OCI-LY7 (cell line): ENCODE results near the gene RBL2. TPM values are rescaled to one million over a fixed set of nuclear protein-coding genes. Genes with fewer than 3 reads are reported as not detected.
A peak's percentile ranks its signal among the peaks of the same experiment; 100 is the strongest.

Source experiments
- BruUV-seq: library from RNA; stranded (reverse); fragments of 400-500 nt; replicated peaks from 2 replicates; lab custom pipeline; 2021; lab: Mats Ljungman, UMichigan
- CTCF ChIA-PET: fragments of 300-600 bp; sonication (Branson Sonifier 250); formaldehyde crosslinking; loops from one replicate; lab custom pipeline; 2022; ENCODE audit warnings: antibody characterized with exemption; ENCODE audit not compliant: unreplicated experiment; lab: Charles Lee
- POLR2A ChIA-PET: fragments of 300-600 bp; sonication (Branson Sonifier 250); formaldehyde crosslinking; loops from one replicate; lab custom pipeline; 2022; ENCODE audit warnings: antibody characterized with exemption; lab: Charles Lee
- DNase-seq: peaks from one replicate; pipeline ENCODE4 v3.0.0-alpha.2; 2015; ENCODE audit warnings: low spot score
- H2AFZ ChIP-seq: fragments of 200-600 bp; sonication (generic), shearing (Covaris generic); 2 replicates; pipeline ENCODE4 v1.6.1; 2014; ENCODE audit warnings: mild to moderate bottlenecking, antibody characterized with exemption, low read length, moderate library complexity
- H3K27ac ChIP-seq: fragments of 200-600 bp; sonication (generic); 2 replicates; pipeline ENCODE4 v1.5.1; 2014; ENCODE audit warnings: mixed run types, low read depth, mild to moderate bottlenecking, moderate library complexity, low read length, inconsistent platforms; ENCODE audit not compliant: poor library complexity, severe bottlenecking
- H3K36me3 ChIP-seq: fragments of 200-600 bp; sonication (generic); 2 replicates; pipeline ENCODE4 v1.6.1; 2014; ENCODE audit warnings: mild to moderate bottlenecking, antibody characterized with exemption, low read length, moderate library complexity, mixed read lengths; ENCODE audit not compliant: insufficient read depth
- H3K4me1 ChIP-seq: fragments of 200-600 bp; sonication (generic); 2 replicates; pipeline ENCODE4 v1.5.1; 2014; ENCODE audit warnings: mild to moderate bottlenecking, low read length; ENCODE audit not compliant: insufficient read depth, poor library complexity, severe bottlenecking
- H3K4me2 ChIP-seq: fragments of 200-600 bp; sonication (generic); 2 replicates; pipeline ENCODE4 v1.6.1; 2014; ENCODE audit warnings: mild to moderate bottlenecking, low read length
- H3K4me3 ChIP-seq: fragments of 200-600 bp; sonication (generic); 2 replicates; pipeline ENCODE4 v1.5.1; 2014; ENCODE audit warnings: mild to moderate bottlenecking, low read depth, low read length; ENCODE audit not compliant: poor library complexity, severe bottlenecking
- H3K79me2 ChIP-seq: fragments of 200-600 bp; sonication (generic); 2 replicates; pipeline ENCODE4 v1.6.1; 2016; ENCODE audit warnings: low read depth, mild to moderate bottlenecking, low read length, moderate library complexity, mixed read lengths; ENCODE audit not compliant: insufficient read depth
- H3K9me2 ChIP-seq: fragments of 200-600 bp; sonication (generic); 2 replicates; pipeline ENCODE4 v1.6.1; 2016; ENCODE audit warnings: mild to moderate bottlenecking, low read length, mixed read lengths; ENCODE audit not compliant: insufficient read depth
- H3K9me3 ChIP-seq: fragments of 200-600 bp; sonication (generic); 2 replicates; pipeline ENCODE4 v1.6.1; 2014; ENCODE audit warnings: mild to moderate bottlenecking, mixed run types, low read length, mixed read lengths
- H4K20me1 ChIP-seq: fragments of 200-600 bp; sonication (generic); 2 replicates; pipeline ENCODE4 v1.6.1; 2014; ENCODE audit warnings: mild to moderate bottlenecking, antibody characterized with exemption, low read length, moderate library complexity, mixed read lengths; ENCODE audit not compliant: insufficient read depth
- CTCF ChIP-seq: fragments of 200-600 bp; sonication (generic); conservative IDR thresholded peaks from 2 replicates; pipeline ENCODE4 v1.5.1; 2014; ENCODE audit warnings: mild to moderate bottlenecking, antibody characterized with exemption, low read length, moderate library complexity, mixed read lengths
- EZH2phosphoT487 ChIP-seq: fragments of 200-600 bp; sonication (generic); IDR thresholded peaks from 2 replicates; pipeline ENCODE4 v1.6.1; 2018; ENCODE audit warnings: low read depth, borderline replicate concordance, mild to moderate bottlenecking, mixed run types, antibody characterized with exemption, low read length, moderate library complexity, mixed read lengths
- intact Hi-C: fragments of 100-400 bp; cut with micrococcal nuclease; formaldehyde crosslinking; loops from one replicate; pipeline ENCODE4 v1.10.0; 2022; ENCODE audit not compliant: unreplicated experiment
- total RNA-seq, 2 experiments: library from RNA; depleted of rRNA in 1 of 2; stranded (reverse); fragments of >200 nt in 1 of 2; shearing (Covaris generic) in 1 of 2; gene quantifications; 2 replicates each; pipeline ENCODE4 v1.2.3, GENCODE V29; 2014 to 2022

RBL2 gene
- total RNA-seq, 2 experiments from 2014 or later, result 51.1 to 69.0 TPM

- Histone ChIP-seq H3K79me2 (no peaks in the 10 kb centered on the region), H2AFZ (peak within 1 kb of the TSS; percentile 75), H3K36me3 (peaks cover 3% of the 10 kb centered on the region; the same call in 1 of the 2 replicates), H4K20me1 (no peaks in the 10 kb centered on the region), H3K27ac (peak within 1 kb of the TSS; percentile 49), H3K9me3 (no peaks in the 10 kb centered on the region), H3K4me3 (peak within 1 kb of the TSS; percentile 82), H3K4me2 (peak within 1 kb of the TSS; percentile 96), H3K9me2 (no peaks in the 10 kb centered on the region), H3K4me1 (peaks cover 23% of the 10 kb centered on the region)
- BruUV-seq, result no TSS peak
- CTCF ChIA-PET, result interaction anchor here (0.6 kb wide), 1 partner anchor 590 kb away, joined by 3 read pairs; no protein-coding TSS in a partner anchor
- no peak for TF ChIP-seq EZH2phosphoT487
- TF ChIP-seq CTCF, result no peak
- POLR2A ChIA-PET, result interaction anchor here (0.6 to 2.2 kb wide), 5 partner anchors 8 to 446 kb away, joined by 3 to 9 read pairs (median 5); partner anchors contain the start of gene RBL2
- intact Hi-C loops, result loop anchor here (1.0 to 5.0 kb wide), 4 partner anchors 46 to 445 kb away; no protein-coding TSS in a partner anchor
- DNase-seq, result peak; percentile 27
Observed at GRCh38 chr16:53502331-53503269, 68.3 kb downstream of the RBL2 start, which contains the start of gene AKTIP. Gene AKTIP, minus strand, starts transcription at chr16:53503209. Its CDS starts 2,950 bp downstream, at chr16:53500259.

- DNase-seq, result peak; percentile 100
- Histone ChIP-seq H3K4me3 (peak overlapping the region; percentile 82), H3K79me2 (no peaks in the 10 kb centered on the region), H3K36me3 (peaks cover 3% of the 10 kb centered on the region; the same call in 1 of the 2 replicates), H4K20me1 (no peaks in the 10 kb centered on the region), H3K9me3 (no peaks in the 10 kb centered on the region), H3K9me2 (no peaks in the 10 kb centered on the region), H3K27ac (peak overlapping the region; percentile 49), H2AFZ (0 out of 2 replicates have a peak overlapping the region, but pooled peaks have one; percentile 33), H3K4me2 (peak overlapping the region; percentile 96), H3K4me1 (peaks cover 23% of the 10 kb centered on the region)
- TF ChIP-seq EZH2phosphoT487, result no peak
- no peak for TF ChIP-seq CTCF
- no TSS peak for BruUV-seq
- intact Hi-C loops, result loop anchor here (1.0 to 5.0 kb wide), 4 partner anchors 47 to 446 kb away; no protein-coding TSS in a partner anchor
- CTCF ChIA-PET, result no interaction called here
- POLR2A ChIA-PET, result interaction anchor here (0.6 to 2.2 kb wide), 10 partner anchors 25 to 622 kb away, joined by 3 to 9 read pairs (median 4); partner anchors contain the start of gene RBL2
Observed at GRCh38 chr16:53503270-53503923, 69.1 kb downstream of the RBL2 start.
